ENCODE measurements around the gene FBN3.
"Not testable (repeated sequence)": the region's sequence is repeated elsewhere in the genome, so short reads cannot be mapped to it uniquely, and the experiment has no call there.

The FBN3 gene

DNA sequence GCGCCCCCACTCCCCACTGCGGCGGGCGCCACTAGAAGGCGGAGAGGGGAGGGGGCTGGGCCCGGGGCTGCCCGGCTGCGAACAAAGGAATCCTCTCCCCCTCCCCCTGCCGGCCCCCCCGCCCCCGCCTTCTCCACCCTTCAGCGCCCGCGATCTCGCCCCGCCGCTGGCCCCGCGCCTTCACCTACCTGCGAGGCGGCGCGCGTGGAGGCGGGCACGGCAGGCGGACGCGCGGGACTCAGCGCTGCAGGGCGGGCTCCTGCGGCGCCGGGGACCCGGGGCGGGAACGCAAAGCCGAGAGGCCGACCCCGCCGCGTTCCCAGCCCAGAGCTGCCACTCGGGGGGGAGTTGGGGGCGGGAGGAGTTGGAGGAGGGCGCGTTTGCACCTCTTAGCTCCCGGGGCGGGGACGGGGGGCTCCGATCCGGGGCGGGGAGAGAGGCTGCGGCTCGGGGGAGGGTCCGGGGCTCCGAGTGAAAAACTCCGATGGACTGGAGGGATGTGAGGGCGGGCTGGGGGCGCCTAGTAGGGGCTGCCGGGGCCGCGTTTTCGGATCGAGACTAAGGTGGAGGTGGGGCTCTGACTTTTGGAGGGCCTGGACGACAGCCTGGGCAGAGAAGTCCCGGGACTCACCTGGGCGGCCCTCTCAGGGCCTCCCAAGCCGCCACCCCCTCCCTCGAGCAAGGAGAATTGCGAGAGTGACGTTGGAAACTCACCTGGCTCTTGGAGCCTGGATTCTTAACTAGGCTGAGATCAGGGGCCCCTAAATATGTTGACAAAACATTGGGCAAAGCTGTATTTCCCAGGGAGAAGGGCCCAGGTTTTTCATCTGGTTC lies at the start of gene FBN3:
Gene FBN3, minus strand, starts transcription at position 332 of the 834 bp plus-strand sequence. CDS start 2,112 bp downstream, outside the sequence.
- DNase-seq: no peak

DNA sequence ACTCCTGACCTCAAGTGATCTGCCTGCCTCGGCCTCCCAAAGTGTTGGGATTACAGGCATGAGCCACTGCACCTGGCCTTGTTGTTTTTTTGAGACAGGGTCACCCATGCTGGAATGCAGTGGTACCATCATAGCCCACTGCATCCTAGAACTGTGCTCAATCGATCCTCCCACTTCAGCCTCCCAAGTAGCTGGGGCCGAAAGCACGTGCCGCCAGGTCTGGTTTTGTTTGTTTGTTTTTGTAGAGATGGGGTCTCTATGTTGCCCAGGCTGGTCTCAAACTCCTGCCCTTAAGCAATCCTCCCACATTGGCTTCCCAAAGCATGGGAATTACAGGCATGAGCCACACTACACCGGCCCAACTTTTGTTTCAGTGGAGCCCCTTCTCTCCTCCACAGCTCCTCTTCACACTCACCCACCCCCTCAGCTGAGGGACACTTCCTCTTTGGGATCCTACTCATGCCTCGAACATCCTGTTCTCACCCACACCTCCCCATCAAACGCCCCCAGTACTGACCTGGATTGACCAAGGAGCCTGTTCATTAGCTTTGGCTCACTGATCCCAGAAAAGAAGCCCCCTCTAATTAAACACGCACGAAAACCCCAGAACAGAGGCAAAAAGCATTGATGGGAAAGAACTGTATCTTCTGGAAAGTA lies 47.0 kb upstream of the FBN3 start:
- no peak for DNase-seq

DNA sequence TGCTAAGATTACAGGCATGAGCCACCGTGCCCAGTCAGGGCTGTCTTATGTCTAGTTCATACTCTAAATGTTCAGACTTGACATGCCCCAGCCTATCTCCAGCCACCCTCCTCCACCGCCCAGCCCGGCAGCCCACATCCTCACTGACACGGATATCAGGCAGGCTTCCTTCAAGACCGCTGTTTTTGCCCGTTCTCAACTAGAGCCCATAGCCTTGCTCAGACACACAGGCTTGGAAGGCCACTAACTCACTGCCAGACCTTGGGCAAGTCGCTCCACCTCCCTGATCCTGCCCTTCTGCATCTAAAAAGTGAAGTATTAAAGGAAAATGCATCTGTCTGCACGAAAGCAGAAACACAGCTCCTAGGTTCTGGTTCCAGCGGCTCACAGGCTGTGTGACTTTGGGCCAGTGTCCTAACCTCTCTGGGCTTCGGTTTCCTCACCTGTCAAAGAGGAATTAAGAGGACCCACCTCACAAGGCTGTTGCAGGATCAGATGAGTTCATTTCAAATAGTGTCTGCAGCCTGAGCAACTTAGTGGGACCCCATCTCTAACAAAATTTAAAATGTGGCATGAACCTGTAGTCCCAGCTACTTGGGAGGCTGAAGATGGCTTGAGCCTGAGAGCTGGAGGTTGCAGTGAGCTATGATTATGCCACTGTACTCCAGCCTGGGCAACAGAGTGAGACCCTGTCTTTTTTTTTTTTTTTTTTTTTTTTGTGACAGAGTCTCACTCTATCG lies 45.3 kb upstream of the FBN3 start:
- DNase-seq: no peak

DNA sequence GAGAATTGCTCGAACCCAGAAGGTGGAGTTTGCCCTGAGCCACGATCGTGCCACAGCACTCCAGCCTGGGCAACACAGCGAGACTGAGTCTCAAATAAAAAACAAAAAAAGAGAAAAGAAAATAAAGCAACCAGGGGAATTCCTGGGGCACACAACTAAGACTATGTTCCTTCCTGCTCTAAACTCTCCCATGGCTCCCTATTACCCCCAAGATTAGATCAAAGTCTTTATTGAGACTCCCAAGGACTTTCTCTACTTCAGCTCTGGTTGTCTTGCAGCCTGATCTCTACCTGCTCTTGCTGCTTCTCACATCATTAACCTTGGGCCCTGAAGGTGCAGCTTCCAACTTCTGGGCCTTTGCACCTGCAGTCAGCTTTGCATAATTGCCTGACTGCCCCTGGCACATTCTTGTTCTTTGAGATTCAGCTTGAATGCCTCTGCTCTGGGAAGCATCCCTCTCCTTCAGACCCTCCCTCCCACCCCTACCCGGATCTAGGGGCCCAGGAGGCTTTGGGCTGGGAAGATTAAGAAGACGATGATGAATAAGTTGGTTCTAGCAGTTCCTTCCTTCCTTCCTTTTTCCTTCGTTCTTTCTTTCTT lies 42.9 kb upstream of the FBN3 start:
- DNase-seq: no peak

DNA sequence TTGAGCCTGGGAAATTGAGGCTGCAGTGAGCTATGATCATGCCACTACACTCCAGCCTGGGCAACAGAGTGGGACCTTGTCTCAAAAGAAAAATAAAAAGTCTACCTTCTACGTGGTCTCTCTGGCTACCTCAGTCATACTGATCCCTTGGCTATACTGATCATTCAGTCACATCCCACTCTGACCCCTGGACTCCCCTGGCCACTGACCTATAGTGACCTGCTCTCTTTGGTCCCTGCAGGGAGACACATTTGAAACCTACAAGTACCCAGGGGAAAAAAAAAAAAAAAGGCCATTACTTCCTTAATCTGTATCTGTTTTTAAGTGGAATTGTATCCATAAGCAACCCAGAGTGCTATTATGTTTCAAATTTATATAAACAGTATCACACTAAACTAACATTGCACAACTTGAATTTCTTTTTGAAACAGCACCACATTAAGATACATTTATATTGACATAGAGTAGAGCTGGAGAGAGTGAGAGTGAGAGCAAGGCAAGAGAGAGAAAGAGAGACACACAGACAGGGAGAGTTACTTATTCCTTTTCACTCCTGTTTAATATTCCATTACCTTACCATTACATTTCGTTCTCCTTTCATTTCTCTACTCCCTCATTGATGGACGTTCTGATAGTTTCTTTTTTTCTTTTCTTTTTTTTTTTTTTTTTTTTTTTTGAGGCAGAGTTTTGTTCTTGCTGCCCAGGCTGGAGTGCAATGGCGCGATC lies 36.1 kb upstream of the FBN3 start:
- no peak for DNase-seq

DNA sequence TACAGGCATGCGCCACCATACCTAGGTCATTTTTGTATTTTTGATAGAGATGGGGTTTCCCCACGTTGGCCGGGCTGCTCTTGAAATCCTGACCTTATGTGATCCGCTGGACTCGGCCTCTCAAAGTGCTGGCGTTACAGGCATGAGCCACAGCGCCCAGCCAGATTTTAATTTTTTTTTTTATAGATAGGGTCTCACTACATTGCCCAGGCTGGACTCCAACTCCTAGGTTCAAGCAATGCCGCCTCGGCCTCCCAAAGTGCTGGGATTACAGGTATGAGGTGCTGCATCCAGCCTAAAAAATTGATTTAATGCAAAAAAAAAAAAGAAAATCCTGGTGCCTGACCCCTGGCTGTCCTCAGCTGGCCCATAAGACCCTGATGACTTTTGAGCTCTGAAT lies 34.9 kb upstream of the FBN3 start:
- no peak for DNase-seq

DNA sequence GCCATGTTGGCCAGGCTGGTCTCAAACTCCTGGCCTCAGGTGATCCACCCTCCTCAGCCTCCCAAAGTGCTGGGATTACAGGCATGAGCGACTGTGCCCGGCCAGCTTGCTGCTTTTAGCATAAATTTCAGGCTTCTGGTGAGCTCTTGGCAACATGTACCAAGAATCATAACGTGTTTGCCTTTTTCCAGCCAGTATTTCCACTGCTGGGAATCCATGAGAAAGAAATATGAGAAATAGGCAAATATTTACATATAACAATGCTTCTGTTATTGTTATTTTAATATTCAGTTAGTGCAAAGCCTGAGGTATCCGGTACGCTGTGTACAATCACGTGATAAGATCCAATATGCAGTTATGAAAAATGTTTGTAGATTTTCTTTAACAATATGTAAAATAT lies 30.6 kb upstream of the FBN3 start:
- no peak for DNase-seq

DNA sequence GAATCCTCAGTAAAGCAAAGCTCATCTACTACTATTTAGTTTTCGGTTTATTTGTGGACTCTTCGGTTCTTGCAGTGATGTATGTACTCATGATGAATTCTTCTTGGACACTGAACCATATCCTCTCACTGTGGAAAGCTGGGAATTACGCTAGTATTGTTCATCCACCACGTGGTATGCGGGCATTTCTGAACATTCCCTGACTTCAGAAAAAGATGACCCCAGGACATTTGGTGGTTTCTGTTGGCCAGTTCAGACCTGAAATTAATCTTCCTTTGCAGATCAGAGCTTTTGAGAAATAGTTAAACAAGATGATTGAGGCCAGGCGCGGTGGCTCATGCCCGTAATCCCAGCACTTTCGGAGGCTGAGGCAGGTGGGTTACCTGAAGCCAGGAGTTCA lies 25.3 kb upstream of the FBN3 start:
- no peak for DNase-seq

DNA sequence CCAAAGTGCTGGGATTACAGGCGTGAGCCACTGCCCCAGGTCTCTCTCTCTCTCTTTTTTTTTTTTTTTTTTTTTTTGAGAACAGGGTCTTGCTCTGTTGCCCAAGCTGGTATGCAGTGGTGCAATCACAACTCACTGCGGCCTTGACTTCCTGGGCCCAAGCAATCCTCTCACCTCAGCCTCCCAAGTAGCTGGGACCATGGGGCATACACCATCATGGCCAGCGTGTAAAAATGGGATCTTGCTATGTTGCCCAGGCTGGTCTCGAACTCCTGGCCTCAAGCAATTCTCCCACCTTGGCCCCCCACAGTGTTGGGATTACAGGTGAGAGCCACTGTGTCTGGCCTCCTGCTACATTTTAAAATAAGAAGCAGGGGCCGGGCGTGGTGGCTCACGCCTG lies 19.1 kb upstream of the FBN3 start:
- no peak for DNase-seq

- no peak for DNase-seq
These were observed 18.6 kb upstream of the FBN3 start for GRCh38 chr19:8167985-8168384.

DNA sequence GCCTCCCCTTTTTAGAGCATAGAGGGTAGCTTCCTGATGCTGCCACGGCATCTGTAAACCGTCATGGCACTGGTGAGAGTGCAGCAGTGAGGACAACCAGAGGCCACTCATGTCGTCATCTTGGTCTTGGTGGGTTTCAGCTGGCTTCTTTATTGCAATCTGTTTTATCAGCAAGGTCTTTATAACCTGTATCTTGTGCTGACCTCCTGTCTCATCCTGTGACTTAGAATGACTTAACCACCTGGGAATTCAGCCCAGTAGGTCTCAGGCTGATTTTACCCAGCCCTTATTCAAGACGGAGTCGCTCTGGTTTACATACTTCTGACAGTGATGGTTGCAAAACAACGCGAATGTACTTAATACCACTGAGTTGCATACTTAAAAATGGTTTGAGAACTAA lies 14.4 kb upstream of the FBN3 start:
- DNase-seq: no peak

GRCh38 chr19:8161135-8161646 lies 11.8 kb upstream of the FBN3 start:
- no peak for DNase-seq

DNA sequence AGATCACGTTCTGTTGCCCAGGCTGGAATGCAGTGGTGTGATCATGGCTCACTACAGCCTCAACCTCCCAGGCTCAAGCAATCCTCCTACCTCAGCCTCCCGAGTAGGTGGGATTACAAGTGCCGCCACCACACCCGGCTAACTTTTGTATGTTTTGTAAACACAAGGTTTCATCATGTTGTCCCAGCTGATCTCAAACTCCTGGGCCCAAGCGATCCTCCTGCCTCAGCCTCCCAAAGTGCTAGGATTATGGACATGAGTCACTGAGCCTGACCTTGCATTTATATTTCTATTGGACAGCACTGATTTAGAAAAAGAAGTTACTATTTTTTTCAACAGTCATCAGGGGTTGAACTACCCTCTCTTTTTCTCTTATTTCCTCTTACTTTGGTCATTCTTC lies 9.9 kb upstream of the FBN3 start:
- DNase-seq: not testable (repeated sequence)

DNA sequence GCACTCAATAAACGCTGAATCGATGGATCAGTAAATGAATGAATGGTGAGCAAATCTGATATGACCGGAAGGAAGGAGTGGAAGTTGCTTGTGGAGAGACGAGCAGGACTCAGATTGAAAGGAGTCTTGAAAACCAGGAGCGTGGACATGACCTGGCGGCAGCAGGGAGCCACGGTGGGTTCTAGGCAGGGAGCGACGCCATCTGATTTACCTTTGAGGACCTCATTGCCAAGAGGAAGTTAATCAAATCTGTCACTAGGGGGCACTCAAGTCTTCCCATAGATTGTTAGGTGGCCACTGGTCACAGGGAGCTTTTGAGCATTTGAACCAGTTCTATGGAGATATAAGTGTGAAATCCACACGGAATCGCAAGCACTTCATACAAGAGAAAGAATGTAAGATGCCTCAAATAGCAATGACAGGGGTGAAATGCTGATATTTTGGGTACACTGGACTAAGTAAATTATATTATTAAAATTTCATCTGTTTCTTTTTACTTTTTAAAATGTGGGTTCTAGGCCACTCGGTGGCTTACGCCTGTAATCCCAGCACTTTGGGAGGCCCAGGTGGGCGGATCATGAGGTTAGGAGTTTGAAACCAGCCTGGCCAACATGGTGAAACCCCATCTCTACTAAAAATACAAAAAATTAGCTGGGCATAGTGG lies 9.2 kb upstream of the FBN3 start:
- peak; percentile 13 to 35 for DNase-seq

GRCh38 chr19:8155318-8155717 lies 5.9 kb upstream of the FBN3 start:
- no peak for DNase-seq

DNA sequence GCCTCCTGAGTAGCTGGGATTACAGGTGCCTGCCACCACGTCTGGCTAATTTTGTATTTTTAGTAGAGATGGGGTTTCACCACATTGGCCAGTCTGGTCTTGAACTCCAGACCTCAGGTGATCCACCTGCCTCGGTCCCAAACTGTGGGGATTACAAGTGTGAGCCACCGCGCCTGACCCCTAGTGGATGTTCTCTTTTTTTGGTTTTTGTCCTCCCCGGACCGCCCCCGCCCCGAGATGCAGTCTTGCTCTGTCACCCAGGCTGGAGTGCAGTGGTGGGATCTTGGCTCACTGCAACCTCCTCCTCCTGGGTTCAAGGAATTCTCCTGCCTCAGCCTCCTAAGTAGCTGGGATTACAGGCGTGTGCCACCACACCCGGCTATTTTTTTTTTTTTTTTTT lies 4.6 kb upstream of the FBN3 start:
- not testable (repeated sequence) for DNase-seq

DNA sequence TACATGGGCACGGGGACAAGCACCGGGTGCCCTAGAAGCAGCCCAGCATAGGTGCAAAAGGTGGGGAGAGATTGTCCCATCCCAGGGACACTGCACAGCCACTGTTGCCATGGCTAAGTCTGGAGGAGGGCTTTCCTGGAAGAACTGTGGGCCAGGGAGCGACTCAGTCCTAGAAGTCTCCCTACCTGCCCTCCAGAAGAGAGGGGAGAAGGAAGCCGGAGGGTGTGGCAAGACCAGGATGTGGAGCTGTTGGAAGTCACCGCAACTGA lies 2.3 kb upstream of the FBN3 start:
- no peak for DNase-seq

GRCh38 chr19:8150998-8151766 lies 1.8 kb upstream of the FBN3 start:
- no peak for DNase-seq

DNA sequence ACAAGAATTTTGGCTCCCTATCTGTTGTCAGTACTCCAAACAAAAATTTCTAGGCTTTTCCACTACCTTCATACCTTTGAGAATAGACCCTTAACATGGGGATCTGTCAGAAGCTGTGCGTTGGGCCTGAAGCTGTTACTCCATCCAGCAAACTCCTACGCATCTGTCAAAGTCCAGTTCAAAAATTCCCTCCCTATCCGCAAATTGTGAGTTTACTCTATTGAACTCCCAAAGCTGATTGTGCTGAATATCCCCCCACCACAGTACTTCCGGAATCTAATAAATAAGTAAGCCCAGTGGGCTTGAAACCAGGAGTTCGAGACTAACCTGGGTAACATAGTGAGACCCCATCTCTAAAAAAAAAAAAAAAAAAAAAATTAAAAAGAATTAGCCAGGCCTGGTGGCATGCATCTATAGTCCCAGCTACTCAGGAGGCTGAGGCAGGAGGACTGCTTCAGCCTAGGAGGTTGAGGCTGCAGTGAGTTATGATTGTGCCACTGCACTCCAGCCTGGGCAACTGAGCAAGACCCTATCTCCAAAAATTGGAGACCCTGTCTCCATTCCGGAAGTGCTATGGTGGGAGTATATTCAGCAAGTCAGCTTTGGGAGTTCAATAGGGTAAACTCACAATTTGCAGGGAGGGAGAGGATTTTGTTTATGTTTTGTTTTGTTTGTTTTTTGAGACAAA lies 930 bp upstream of the FBN3 start:
- DNase-seq: no peak

DNA sequence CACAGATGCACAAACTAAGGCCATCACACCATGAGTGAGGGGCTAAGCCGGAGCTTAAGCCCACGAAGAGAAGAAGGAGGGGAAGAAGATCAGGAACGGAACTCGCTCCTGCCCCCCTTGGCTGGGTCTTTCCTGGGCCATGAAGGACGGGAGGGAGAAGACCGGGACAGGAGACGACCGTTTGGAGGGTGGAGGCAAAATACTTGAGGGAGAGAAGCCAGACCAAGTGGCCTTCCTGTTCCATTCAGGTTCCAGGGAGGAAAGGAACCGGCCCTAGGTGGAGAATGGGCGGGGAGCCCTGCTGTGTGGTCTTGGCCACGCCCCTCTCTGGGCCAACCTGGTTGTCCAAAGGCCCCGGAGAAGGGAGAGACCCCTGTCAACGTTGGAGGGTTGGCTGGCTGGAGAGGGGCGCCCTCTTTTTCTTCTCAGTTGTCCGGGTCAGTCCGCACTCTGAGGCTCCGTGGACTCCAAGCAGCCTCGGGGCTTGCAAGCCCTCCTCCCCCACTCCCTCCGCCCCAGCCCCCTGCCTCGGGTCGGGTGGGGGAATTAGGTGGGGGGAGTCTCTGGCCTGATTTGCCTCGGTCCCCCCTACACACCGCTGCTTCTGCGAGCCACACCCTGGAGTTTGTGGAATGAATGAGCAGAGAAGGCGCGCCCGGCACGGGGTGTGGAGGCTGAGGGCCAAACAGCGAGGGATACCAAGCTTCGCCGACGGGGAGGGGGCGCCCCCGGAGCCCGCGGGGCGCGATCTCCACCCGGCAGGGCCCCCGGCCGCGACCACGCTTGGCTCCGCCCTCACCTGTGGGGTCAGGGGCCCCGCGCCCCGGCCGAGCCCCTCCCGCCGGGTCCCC lies 757 bp downstream of the FBN3 start:
- peak in 1 of 2 experiments; percentile 5 for DNase-seq

Data from NCI-H1930 (cell line).